Neural cell (in vitro differentiated cells): ENCODE data around the gene RPS18. TPM values are rescaled to one million over a fixed set of nuclear protein-coding genes. Genes with fewer than 3 reads are reported as not detected.
"Not testable (repeated sequence)": the region's sequence is repeated elsewhere in the genome, so short reads cannot be mapped to it uniquely, and the experiment has no call there.

Source experiments
- H2AFZ ChIP-seq: fragments of 200-600, 300-800 bp; sonication (generic), shearing (Covaris generic); 2 replicates; pipeline ENCODE4 v1.6.0; 2014; ENCODE audit warnings: low read depth, mild to moderate bottlenecking, antibody characterized with exemption, low read length, moderate library complexity
- H3F3A ChIP-seq: fragments of 200-600 bp; shearing (Covaris generic); 2 replicates; pipeline ENCODE4 v1.6.1; 2016; ENCODE audit warnings: mild to moderate bottlenecking, moderate library complexity, mixed read lengths, antibody characterized with exemption, low read length; ENCODE audit not compliant: insufficient read depth, poor library complexity, severe bottlenecking
- H3K27ac ChIP-seq: fragments of 200-600, 300-800 bp; sonication (generic), shearing (Covaris generic); 2 replicates; pipeline ENCODE4 v1.5.1; 2014; ENCODE audit warnings: mild to moderate bottlenecking, low read length, moderate library complexity
- H3K27me3 ChIP-seq: fragments of 300-800, 200-600 bp; sonication (generic), shearing (Covaris generic); 2 replicates; pipeline ENCODE4 v1.6.0; 2014; ENCODE audit warnings: mild to moderate bottlenecking, low read depth, low read length, moderate library complexity; ENCODE audit not compliant: insufficient read depth
- H3K36me3 ChIP-seq: fragments of 300-800, 200-600 bp; sonication (generic), shearing (Covaris generic); 2 replicates; pipeline ENCODE4 v1.5.1; 2014; ENCODE audit warnings: mild to moderate bottlenecking, antibody characterized with exemption, low read length, moderate library complexity; ENCODE audit not compliant: insufficient read depth
- H3K4me2 ChIP-seq: fragments of 300-800, 200-600 bp; sonication (generic), shearing (Covaris generic); 2 replicates; pipeline ENCODE4 v1.6.0; 2014; ENCODE audit warnings: mild to moderate bottlenecking, low read length
- H3K4me3 ChIP-seq: fragments of 300-800, 200-600 bp; sonication (generic), shearing (Covaris generic); 2 replicates; pipeline ENCODE4 v1.5.1; 2014; ENCODE audit warnings: mild to moderate bottlenecking, low read length, moderate library complexity
- H3K79me2 ChIP-seq: fragments of 200-600 bp; shearing (Covaris generic); replicated peaks from 2 replicates; pipeline ENCODE4 v1.6.0; 2014; ENCODE audit warnings: mild to moderate bottlenecking, low read length, moderate library complexity; ENCODE audit not compliant: insufficient read depth
- H3K9ac ChIP-seq: fragments of 300-800, 200-600 bp; sonication (generic), shearing (Covaris generic); 2 replicates; pipeline ENCODE4 v1.6.1; 2016; ENCODE audit warnings: mild to moderate bottlenecking, low read length, mixed read lengths
- H3K9me2 ChIP-seq: fragments of 200-600 bp; shearing (Covaris generic); 2 replicates; pipeline ENCODE4 v1.6.1; 2016; ENCODE audit warnings: mild to moderate bottlenecking, low read length, mixed read lengths; ENCODE audit not compliant: insufficient read depth
- H3K9me3 ChIP-seq: fragments of 200-600, 300-800 bp; sonication (generic), shearing (Covaris generic); 2 replicates; pipeline ENCODE4 v1.6.1; 2016; ENCODE audit warnings: mild to moderate bottlenecking, mixed run types, low read length, moderate library complexity, mixed read lengths
- H4K20me1 ChIP-seq: fragments of 200-600 bp; shearing (Covaris generic); 2 replicates; pipeline ENCODE4 v1.6.1; 2016; ENCODE audit warnings: mild to moderate bottlenecking, mixed run types; ENCODE audit not compliant: insufficient read depth
- CTCF ChIP-seq: fragments of 450-650 bp; IDR thresholded peaks from 2 replicates; pipeline ENCODE4 v1.5.1; 2014; ENCODE audit warnings: antibody characterized with exemption, mild to moderate bottlenecking, moderate library complexity; ENCODE audit not compliant: poor library complexity, severe bottlenecking
- EP300 ChIP-seq: fragments of 450-650 bp; conservative IDR thresholded peaks from 2 replicates; pipeline ENCODE4 v1.6.1; 2014; ENCODE audit warnings: antibody characterized with exemption, mild to moderate bottlenecking, moderate library complexity; ENCODE audit not compliant: poor library complexity, severe bottlenecking
- EZH2 ChIP-seq: fragments of 200-600, 300-800 bp; shearing (Covaris generic), sonication (generic); IDR thresholded peaks from 2 replicates; pipeline ENCODE4 v1.6.1; 2014; ENCODE audit warnings: antibody characterized with exemption, low read length, borderline replicate concordance, mild to moderate bottlenecking; ENCODE audit not compliant: insufficient read depth, poor library complexity, severe bottlenecking
- MXI1 ChIP-seq: fragments of 450-650 bp; conservative IDR thresholded peaks from 2 replicates; pipeline ENCODE4 v1.6.1; 2014; ENCODE audit warnings: antibody characterized with exemption, mild to moderate bottlenecking; ENCODE audit not compliant: poor library complexity, severe bottlenecking
- POLR2AphosphoS5 ChIP-seq: IDR thresholded peaks from 2 replicates; pipeline ENCODE4 v1.6.1; 2012
- RAD21 ChIP-seq: fragments of 450-650 bp; conservative IDR thresholded peaks from 2 replicates; pipeline ENCODE4 v1.6.1; 2014; ENCODE audit warnings: antibody characterized with exemption, mild to moderate bottlenecking, moderate library complexity
- REST ChIP-seq: IDR thresholded peaks from 2 replicates; pipeline ENCODE4 v1.6.1; 2012; ENCODE audit warnings: borderline replicate concordance
- SMC3 ChIP-seq: fragments of 450-650 bp; conservative IDR thresholded peaks from 2 replicates; pipeline ENCODE4 v1.6.1; 2014; ENCODE audit warnings: antibody characterized with exemption, mild to moderate bottlenecking, moderate library complexity; ENCODE audit not compliant: poor library complexity
- TAF1 ChIP-seq: IDR thresholded peaks from 2 replicates; pipeline ENCODE4 v1.6.1; 2012; ENCODE audit warnings: low read depth
- polyA minus RNA-seq: library from RNA; depleted of rRNA, polyadenylated mRNA; stranded (reverse); fragments of >200 nt; gene quantifications from 2 replicates; pipeline ENCODE4 v1.2.3, GENCODE V29; 2014
- polyA plus RNA-seq: library from polyadenylated mRNA; depleted of rRNA; stranded (reverse); fragments of >200 nt; gene quantifications from 2 replicates; pipeline ENCODE4 v1.2.3, GENCODE V29; 2014

Gene RPS18
- polyA plus RNA-seq (1,894 and 2,078 TPM in 2 replicates), polyA minus RNA-seq (678 and 701 TPM in 2 replicates)

GRCh38 chr6:33271468-33272274, at the start of gene RPS18, which contains the start of gene VPS52:
Gene RPS18 (plus strand): TSS chr6:33272075. CDS start chr6:33272120, 45 bp downstream.
Gene VPS52 (minus strand): TSS chr6:33271876. CDS start chr6:33271675, 201 bp downstream.
- Histone ChIP-seq H4K20me1 (no peaks in the 10 kb centered on the region), H3K4me2 (peak within 1 kb of the TSS; percentile 97), H3K79me2 (peaks cover 19% of the 10 kb centered on the region), H3K36me3 (no peaks in the 10 kb centered on the region), H3K27ac (peak within 1 kb of the TSS; percentile 97), H3K27me3 (no peaks in the 10 kb centered on the region), H3K9me3 (no peaks in the 10 kb centered on the region), H3F3A (no peaks in the 10 kb centered on the region), H3K9ac (peak within 1 kb of the TSS; percentile 86), H3K9me2 (no peaks in the 10 kb centered on the region), H3K4me3 (peak within 1 kb of the TSS; percentile 71), H2AFZ (peak within 1 kb of the TSS; percentile 74)
- peak; percentile 27 for TF ChIP-seq CTCF
- peak; percentile 93 for TF ChIP-seq TAF1
- TF ChIP-seq REST = peak; percentile 63
- peak; percentile 46 for TF ChIP-seq EP300
- TF ChIP-seq RAD21 = no peak
- peak; percentile 98 for TF ChIP-seq POLR2AphosphoS5
- TF ChIP-seq EZH2 = no peak
- peak; percentile 20 for TF ChIP-seq SMC3
- TF ChIP-seq MXI1 = peak; percentile 95

- not testable (repeated sequence) for H3K9ac ChIP-seq, H3K79me2 ChIP-seq, H3K9me2 ChIP-seq, H3K36me3 ChIP-seq, H3K27me3 ChIP-seq, H4K20me1 ChIP-seq, H3K27ac ChIP-seq, H3K9me3 ChIP-seq, H3K4me2 ChIP-seq, H3K4me3 ChIP-seq, H2AFZ ChIP-seq, H3F3A ChIP-seq
Measured at GRCh38 chr6:33226503-33227120, 45.3 kb upstream of the RPS18 start.
